HEK293T (cell line): ENCODE measurements around the gene CHURC1.

Experiments used
- CTCF ChIA-PET: fragments of 350-600 bp; formaldehyde crosslinking; extraction: SDS; loops from one replicate; lab custom pipeline; 2021; ENCODE audit warnings: antibody characterized with exemption, inconsistent platforms; lab: Yijun Ruan, JAX
- POLR2A ChIA-PET: fragments of 350-600 bp; formaldehyde crosslinking; extraction: SDS; loops from one replicate; lab custom pipeline; 2020; ENCODE audit warnings: antibody characterized with exemption, inconsistent platforms; lab: Yijun Ruan, JAX
- DNase-seq: peaks from one replicate; pipeline ENCODE4 v3.0.0; 2012; ENCODE audit warnings: mixed read lengths; ENCODE audit errors: extremely low spot score
- ARNT ChIP-seq: fragments of 450-650 bp; IDR thresholded peaks from 2 replicates; pipeline ENCODE4 v1.6.1; 2017; ENCODE audit warnings: mild to moderate bottlenecking
- BHLHE40 ChIP-seq: fragments of 450-650 bp; IDR thresholded peaks from 2 replicates; pipeline ENCODE4 v1.6.1; 2016; ENCODE audit warnings: mild to moderate bottlenecking, moderate library complexity, borderline replicate concordance
- CTBP1 ChIP-seq: fragments of 450-650 bp; IDR thresholded peaks from 2 replicates; pipeline ENCODE4 v1.6.1; 2016; ENCODE audit warnings: borderline replicate concordance
- ELF4 ChIP-seq: fragments of 450-650 bp; IDR thresholded peaks from 2 replicates; pipeline ENCODE4 v1.6.1; 2017; ENCODE audit warnings: antibody characterized with exemption
- FOXA1 ChIP-seq: fragments of 450-650 bp; IDR thresholded peaks from 2 replicates; pipeline ENCODE4 v1.6.1; 2016; ENCODE audit warnings: mild to moderate bottlenecking
- FOXK2 ChIP-seq: fragments of 450-650 bp; IDR thresholded peaks from 2 replicates; pipeline ENCODE4 v1.6.1; 2016; ENCODE audit warnings: mild to moderate bottlenecking
- FOXM1 ChIP-seq: fragments of 450-650 bp; IDR thresholded peaks from 2 replicates; pipeline ENCODE4 v1.6.1; 2017; ENCODE audit warnings: mild to moderate bottlenecking, borderline replicate concordance
- HDGF ChIP-seq: fragments of 450-650 bp; IDR thresholded peaks from 2 replicates; pipeline ENCODE4 v1.6.1; 2017; ENCODE audit warnings: antibody characterized with exemption, borderline replicate concordance
- L3MBTL2 ChIP-seq: fragments of 450-650 bp; conservative IDR thresholded peaks from 2 replicates; pipeline ENCODE4 v1.6.1; 2016; ENCODE audit warnings: mild to moderate bottlenecking
- LEF1 ChIP-seq: fragments of 450-650 bp; IDR thresholded peaks from 2 replicates; pipeline ENCODE4 v1.6.1; 2017; ENCODE audit warnings: mild to moderate bottlenecking, borderline replicate concordance
- NFRKB ChIP-seq: fragments of 450-650 bp; IDR thresholded peaks from 2 replicates; pipeline ENCODE4 v1.6.1; 2016; ENCODE audit warnings: mild to moderate bottlenecking, moderate library complexity
- PKNOX1 ChIP-seq: fragments of 450-650 bp; IDR thresholded peaks from 2 replicates; pipeline ENCODE4 v1.6.1; 2016
- SP1 ChIP-seq: fragments of 450-650 bp; IDR thresholded peaks from 2 replicates; pipeline ENCODE4 v1.6.1; 2017
- SUZ12 ChIP-seq: fragments of 450-650 bp; IDR thresholded peaks from 2 replicates; pipeline ENCODE4 v1.6.1; 2016; ENCODE audit warnings: mild to moderate bottlenecking
- TARDBP ChIP-seq: fragments of 450-650 bp; IDR thresholded peaks from 2 replicates; pipeline ENCODE4 v1.6.1; 2016
- ZNF384 ChIP-seq: fragments of 450-650 bp; IDR thresholded peaks from 2 replicates; pipeline ENCODE4 v1.6.1; 2016

CHURC1 gene

GRCh38 chr14:64944861-64945260, 30.6 kb downstream of the CHURC1 start:
- POLR2A ChIA-PET: no interaction called here
- CTCF ChIA-PET: no interaction called here
- TF ChIP-seq FOXA1: no peak
- DNase-seq: no peak

GRCh38 chr14:64945431-64946178, 31.4 kb downstream of the CHURC1 start:
- ChIA-PET POLR2A (no interaction called here), CTCF (no interaction called here)
- TF ChIP-seq FOXA1 (no peak), NFRKB (no peak), LEF1 (no peak), CTBP1 (no peak), HDGF (no peak), FOXM1 (no peak), PKNOX1 (no peak), SUZ12 (no peak), FOXK2 (no peak), ELF4 (no peak), L3MBTL2 (no peak), BHLHE40 (no peak), TARDBP (no peak), ZNF384 (no peak), SP1 (no peak), ARNT (no peak)
- DNase-seq: no peak

GRCh38 chr14:64946310-64947045, 32.2 kb downstream of the CHURC1 start:
- TF ChIP-seq FOXA1 (no peak), PKNOX1 (no peak), SP1 (no peak), LEF1 (no peak), CTBP1 (no peak), ARNT (no peak), HDGF (no peak), BHLHE40 (no peak), FOXM1 (no peak), NFRKB (no peak), TARDBP (no peak), SUZ12 (no peak), ELF4 (no peak), L3MBTL2 (no peak), ZNF384 (no peak), FOXK2 (no peak)
- ChIA-PET POLR2A (interaction anchor here (0.7 kb wide), 1 partner anchor 11 kb away, joined by 3 read pairs; no protein-coding TSS in a partner anchor), CTCF (no interaction called here)
- no peak for DNase-seq

- ChIA-PET CTCF (no interaction called here), POLR2A (no interaction called here)
- no peak for DNase-seq
- TF ChIP-seq TARDBP: no peak
- no peak for TF ChIP-seq SP1
- TF ChIP-seq SUZ12: no peak
- TF ChIP-seq BHLHE40: no peak
- TF ChIP-seq ELF4: no peak
- no peak for TF ChIP-seq CTBP1
These were observed 33.7 kb downstream of the CHURC1 start for GRCh38 chr14:64947710-64948611.

GRCh38 chr14:64948612-64949210, 34.5 kb downstream of the CHURC1 start:
- DNase-seq: no peak
- POLR2A ChIA-PET: no interaction called here
- CTCF ChIA-PET: no interaction called here
- TF ChIP-seq ZNF384: no peak
- no peak for TF ChIP-seq FOXA1
- no peak for TF ChIP-seq SUZ12
- TF ChIP-seq LEF1: no peak
- no peak for TF ChIP-seq BHLHE40
- no peak for TF ChIP-seq NFRKB
- no peak for TF ChIP-seq ARNT
- no peak for TF ChIP-seq SP1

GRCh38 chr14:64950889-64951288, 36.6 kb downstream of the CHURC1 start:
- POLR2A ChIA-PET: no interaction called here
- no peak for TF ChIP-seq L3MBTL2
- no peak for TF ChIP-seq TARDBP
- no peak for TF ChIP-seq PKNOX1
- no peak for TF ChIP-seq ELF4
- TF ChIP-seq LEF1: no peak
- TF ChIP-seq FOXK2: no peak
- TF ChIP-seq CTBP1: no peak
- no peak for TF ChIP-seq FOXM1
- CTCF ChIA-PET: no interaction called here
- no peak for DNase-seq
